ENCODE results near the gene CD300LG.

CD300LG gene

GRCh38 chr17:43907998-43908721 is 61.2 kb downstream of the CD300LG start:
- no peak for DNase-seq (ENCODE audit: low read depth)
- peak overlapping the region; percentile 74 for H3K4me3 ChIP-seq (ENCODE audit: low read length)
- no peak for TF ChIP-seq CTCF (conservative IDR thresholded peaks at IDR 0.05; ENCODE audit: low read depth, low read length)

GRCh38 chr17:43909537-43910231 is 62.7 kb downstream of the CD300LG start:
- TF ChIP-seq CTCF (conservative IDR thresholded peaks at IDR 0.05; ENCODE audit: low read depth, low read length), result no peak
- DNase-seq (ENCODE audit: low read depth), result no peak
- H3K4me3 ChIP-seq (ENCODE audit: low read length), result no peak overlapping the region

GRCh38 chr17:43911904-43912303 is 64.9 kb downstream of the CD300LG start:
- TF ChIP-seq CTCF (conservative IDR thresholded peaks at IDR 0.05; ENCODE audit: low read depth, low read length), result no peak
- H3K4me3 ChIP-seq (ENCODE audit: low read length), result no peak overlapping the region
- DNase-seq (ENCODE audit: low read depth), result no peak

GRCh38 chr17:43912635-43913304 is 65.8 kb downstream of the CD300LG start:
- H3K4me3 ChIP-seq (ENCODE audit: low read length), result no peak overlapping the region
- DNase-seq (ENCODE audit: low read depth), result no peak
- TF ChIP-seq CTCF (conservative IDR thresholded peaks at IDR 0.05; ENCODE audit: low read depth, low read length), result no peak

All from retinal pigment epithelial cell (primary cell).